ENCODE data around the gene SPOPL. TPM values are rescaled to one million over a fixed set of nuclear protein-coding genes. Genes with fewer than 3 reads are reported as not detected.

Gene SPOPL
- total and polyA plus RNA-seq, 2 donors = 13.5 to 49.2 TPM

DNA sequence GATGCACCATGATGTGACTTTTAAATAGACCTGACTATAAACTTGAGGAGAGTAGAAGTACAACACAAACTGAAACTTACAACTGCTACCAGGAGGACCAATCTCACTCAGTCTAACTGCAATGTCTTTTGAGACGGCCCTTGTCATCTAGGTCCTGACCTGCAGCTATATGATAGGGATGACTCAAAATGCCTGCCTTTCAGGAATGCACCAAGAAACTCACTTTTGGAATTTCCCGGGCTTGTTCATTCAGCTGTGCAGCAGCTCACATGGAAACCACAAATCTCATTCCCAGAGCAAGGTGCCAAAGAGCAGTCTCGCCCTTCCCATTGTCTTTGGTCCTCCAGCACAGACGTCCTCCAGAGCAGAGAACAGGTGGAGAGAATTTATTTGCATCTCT, 113.7 kb downstream of the SPOPL start:
- 87% methylated on average over 4 of the region's 4 CpGs for WGBS
- DNase-seq (ENCODE audit: extremely low spot score) = no peak
- no peak overlapping the region for H3K27ac ChIP-seq (ENCODE audit: low read depth)
- H3K4me3 ChIP-seq (ENCODE audit: low read depth, low read length) = no peak overlapping the region
- H3K4me1 ChIP-seq (ENCODE audit: insufficient read depth) = no peaks in the 10 kb centered on the region
- H3K36me3 ChIP-seq (ENCODE audit: insufficient read depth) = no peaks in the 10 kb centered on the region

DNA sequence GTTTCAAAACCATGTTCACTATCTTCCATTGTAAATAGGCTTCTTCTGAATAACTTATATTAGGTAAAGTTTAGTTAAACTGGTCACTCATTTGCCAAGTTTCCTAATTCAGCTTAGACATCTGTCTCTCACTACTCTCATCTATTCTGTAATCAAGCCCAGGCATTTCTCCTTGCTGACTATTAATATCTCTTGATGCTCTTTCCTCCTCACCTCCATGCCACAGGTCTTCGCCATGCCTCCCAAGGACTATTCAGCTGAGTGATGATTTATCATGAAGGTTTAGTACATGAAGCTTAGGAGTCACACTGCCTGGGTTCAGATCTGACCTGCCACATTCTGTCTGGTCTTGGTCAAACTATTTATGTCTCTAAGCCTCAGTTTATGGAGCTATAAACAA, 115.5 kb downstream of the SPOPL start:
- H3K27ac ChIP-seq (ENCODE audit: low read depth) = no peak overlapping the region
- 69% methylated on average over 1 of the region's 1 CpG for WGBS
- H3K4me1 ChIP-seq (ENCODE audit: insufficient read depth) = no peaks in the 10 kb centered on the region
- H3K36me3 ChIP-seq (ENCODE audit: insufficient read depth) = no peaks in the 10 kb centered on the region
- DNase-seq (ENCODE audit: extremely low spot score) = no peak
- H3K4me3 ChIP-seq (ENCODE audit: low read depth, low read length) = no peak overlapping the region

- Histone ChIP-seq H3K36me3 (ENCODE audit: insufficient read depth) (no peaks in the 10 kb centered on the region), H3K4me1 (ENCODE audit: insufficient read depth) (no peaks in the 10 kb centered on the region), H3K4me3 (ENCODE audit: low read depth, low read length) (no peak overlapping the region), H3K27ac (ENCODE audit: low read depth) (no peak overlapping the region)
- no peak for DNase-seq (ENCODE audit: extremely low spot score)
- WGBS = 89% methylated on average over 3 of the region's 3 CpGs
Measured at GRCh38 chr2:138618971-138619370, 117.4 kb downstream of the SPOPL start.

DNA sequence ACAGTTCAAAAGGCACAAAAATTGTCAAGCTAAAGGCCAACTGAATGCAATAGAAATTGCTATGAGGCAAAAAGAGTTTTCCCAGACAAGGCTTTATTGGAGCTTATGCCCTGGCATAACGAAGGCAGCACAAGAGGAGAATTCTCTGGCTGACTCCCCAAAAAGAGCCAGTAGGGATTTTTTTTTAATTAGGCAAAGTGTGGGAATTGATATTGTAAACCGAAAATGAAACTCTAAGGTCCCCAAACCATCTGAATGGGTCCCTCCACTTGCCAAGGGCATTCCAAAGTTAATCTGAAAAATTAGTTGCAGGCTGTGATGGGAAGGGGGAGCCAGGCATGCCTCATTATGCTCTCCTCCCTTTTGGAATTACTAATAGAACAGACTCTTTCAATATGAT, 118.9 kb downstream of the SPOPL start:
- Histone ChIP-seq H3K27ac (ENCODE audit: low read depth) (no peak overlapping the region), H3K36me3 (ENCODE audit: insufficient read depth) (no peaks in the 10 kb centered on the region), H3K4me3 (ENCODE audit: low read depth, low read length) (no peak overlapping the region), H3K4me1 (ENCODE audit: insufficient read depth) (no peaks in the 10 kb centered on the region)
- DNase-seq (ENCODE audit: extremely low spot score) = no peak
- 81% methylated on average over 2 of the region's 2 CpGs for WGBS

DNA sequence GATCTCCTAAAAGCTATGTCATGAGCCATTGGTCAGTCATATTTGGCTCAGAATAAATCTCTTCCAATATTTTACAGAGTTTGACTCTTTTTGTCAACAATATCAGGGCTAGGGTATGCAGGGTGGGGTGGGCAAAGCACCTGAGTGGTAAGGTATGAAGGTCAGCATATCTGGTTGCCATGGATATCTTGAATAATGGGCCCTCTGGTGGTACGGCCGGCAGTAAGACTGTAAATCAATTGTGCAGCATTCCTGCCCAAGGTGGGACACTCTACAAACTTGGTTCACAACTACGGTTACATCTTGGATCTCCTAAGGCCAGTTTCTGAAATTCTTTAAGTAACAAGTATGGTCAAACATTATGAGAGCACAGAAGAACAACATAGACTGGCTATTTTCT, 119.6 kb downstream of the SPOPL start:
- Histone ChIP-seq H3K36me3 (ENCODE audit: insufficient read depth) (no peaks in the 10 kb centered on the region), H3K4me3 (ENCODE audit: low read depth, low read length) (no peak overlapping the region), H3K4me1 (ENCODE audit: insufficient read depth) (no peaks in the 10 kb centered on the region), H3K27ac (ENCODE audit: low read depth) (no peak overlapping the region)
- no peak for DNase-seq (ENCODE audit: extremely low spot score)
- 64% methylated on average over 3 of the region's 3 CpGs for WGBS

DNA sequence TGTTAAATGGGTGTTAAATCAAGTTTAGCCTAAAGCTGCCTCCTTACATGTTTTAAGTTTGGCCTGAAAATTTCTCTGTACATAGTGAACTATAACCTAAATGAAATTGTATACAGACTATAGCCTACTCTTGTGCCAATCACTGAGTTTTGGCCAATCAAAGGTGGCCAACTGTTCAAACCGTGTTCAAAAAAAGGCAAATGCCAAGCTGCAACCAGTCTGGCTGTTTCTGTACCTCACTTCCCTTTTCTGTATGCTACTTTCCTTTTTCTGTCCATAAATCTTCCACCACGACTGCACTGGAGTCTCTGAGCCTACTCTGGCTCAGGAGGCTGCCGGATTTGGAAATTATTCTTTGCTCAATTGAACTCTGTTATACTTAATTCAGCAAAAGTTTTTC, 121.0 kb downstream of the SPOPL start:
- Histone ChIP-seq H3K27ac (ENCODE audit: low read depth) (no peak overlapping the region), H3K4me1 (ENCODE audit: insufficient read depth) (no peaks in the 10 kb centered on the region), H3K36me3 (ENCODE audit: insufficient read depth) (no peaks in the 10 kb centered on the region), H3K4me3 (ENCODE audit: low read depth, low read length) (no peak overlapping the region)
- no peak for DNase-seq (ENCODE audit: extremely low spot score)
- 60% methylated on average over 3 of the region's 3 CpGs for WGBS

Measured in urinary bladder (tissue), 4 donors.